ENCODE data around the gene DHRS12. TPM values are rescaled to one million over a fixed set of nuclear protein-coding genes. Genes with fewer than 3 reads are reported as not detected.

Gene DHRS12
- total RNA-seq, 4 donors from 2014 or later: 7.6 to 11.8 (median 10.3) TPM

DNA sequence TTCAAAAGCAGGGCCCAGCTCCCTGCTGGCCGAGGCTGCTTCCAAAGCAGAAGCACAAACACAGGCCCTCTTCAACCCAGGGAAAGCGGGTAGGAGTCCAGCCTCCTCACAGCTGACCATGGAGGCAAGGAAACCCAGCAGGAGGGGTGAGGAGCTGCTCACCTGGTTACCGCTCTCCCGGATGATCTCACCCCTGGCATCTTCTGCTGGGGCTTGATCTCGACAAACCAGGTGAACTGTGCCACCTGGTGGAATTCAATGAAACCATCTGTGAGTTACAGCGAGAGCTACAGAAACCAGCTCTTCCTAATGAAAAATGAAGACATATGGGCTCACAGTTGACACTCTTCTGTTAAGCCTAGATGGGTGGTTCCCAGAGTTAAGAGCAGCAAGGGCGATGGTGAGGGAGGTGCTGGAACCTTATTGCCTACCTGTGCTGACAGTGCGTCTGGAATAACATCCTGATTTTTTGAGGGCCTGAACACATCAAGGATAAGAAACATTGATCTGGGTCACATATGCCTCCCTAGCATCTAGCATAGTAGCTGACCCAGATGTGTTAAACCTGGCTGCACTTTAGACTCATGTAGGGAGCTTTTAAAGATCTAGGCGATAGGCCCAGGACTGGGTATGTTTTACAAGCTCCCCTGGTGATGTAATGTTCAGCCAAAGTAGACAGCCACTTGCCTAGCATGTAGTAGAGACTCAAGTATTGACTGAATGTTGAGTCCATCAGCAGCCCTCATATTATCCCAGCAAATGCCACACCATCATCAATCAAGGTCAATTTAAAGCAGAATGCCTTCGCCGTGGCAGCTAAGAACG, 6.1 kb downstream of the DHRS12 start:
- no peak for TF ChIP-seq POLR2A (IDR thresholded peaks at IDR 0.05)
- TF ChIP-seq, protein P1, sequence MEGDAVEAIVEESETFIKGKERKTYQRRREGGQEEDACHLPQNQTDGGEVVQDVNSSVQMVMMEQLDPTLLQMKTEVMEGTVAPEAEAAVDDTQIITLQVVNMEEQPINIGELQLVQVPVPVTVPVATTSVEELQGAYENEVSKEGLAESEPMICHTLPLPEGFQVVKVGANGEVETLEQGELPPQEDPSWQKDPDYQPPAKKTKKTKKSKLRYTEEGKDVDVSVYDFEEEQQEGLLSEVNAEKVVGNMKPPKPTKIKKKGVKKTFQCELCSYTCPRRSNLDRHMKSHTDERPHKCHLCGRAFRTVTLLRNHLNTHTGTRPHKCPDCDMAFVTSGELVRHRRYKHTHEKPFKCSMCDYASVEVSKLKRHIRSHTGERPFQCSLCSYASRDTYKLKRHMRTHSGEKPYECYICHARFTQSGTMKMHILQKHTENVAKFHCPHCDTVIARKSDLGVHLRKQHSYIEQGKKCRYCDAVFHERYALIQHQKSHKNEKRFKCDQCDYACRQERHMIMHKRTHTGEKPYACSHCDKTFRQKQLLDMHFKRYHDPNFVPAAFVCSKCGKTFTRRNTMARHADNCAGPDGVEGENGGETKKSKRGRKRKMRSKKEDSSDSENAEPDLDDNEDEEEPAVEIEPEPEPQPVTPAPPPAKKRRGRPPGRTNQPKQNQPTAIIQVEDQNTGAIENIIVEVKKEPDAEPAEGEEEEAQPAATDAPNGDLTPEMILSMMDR (IDR thresholded peaks at IDR 0.05): no peak
- intact Hi-C loops (cut with DNase I; ENCODE audit: low total_unique reads): loop anchor here (5.0 to 10.0 kb wide), 2 partner anchors 356 to 513 kb away; no protein-coding TSS in a partner anchor
- 62 to 67% methylated on average over 10 to 12 of the region's 12 CpGs for WGBS, 2 donors
- no peak overlapping the region for H3K4me3 ChIP-seq (ENCODE audit: low read depth, poor library complexity, severe bottlenecking)
- DNase-seq (ENCODE audit: low spot score in 2 of 2): no peak

GRCh38 chr13:51796546-51796945, 7.4 kb downstream of the DHRS12 start:
- no peak overlapping the region for H3K4me3 ChIP-seq (ENCODE audit: low read depth, poor library complexity, severe bottlenecking)
- TF ChIP-seq, protein P1 (IDR thresholded peaks at IDR 0.05): no peak
- TF ChIP-seq POLR2A (IDR thresholded peaks at IDR 0.05): no peak
- WGBS, 2 donors: 91 to 93% methylated on average over 7 of the region's 7 CpGs
- intact Hi-C loops (cut with DNase I; ENCODE audit: low total_unique reads): loop anchor here (5.0 to 10.0 kb wide), 2 partner anchors 354 to 512 kb away; no protein-coding TSS in a partner anchor
- no peak for DNase-seq (ENCODE audit: low spot score in 2 of 2)

- no peak for DNase-seq (ENCODE audit: low spot score in 2 of 2)
- H3K4me3 ChIP-seq (ENCODE audit: low read depth, poor library complexity, severe bottlenecking): no peak overlapping the region
- TF ChIP-seq, protein P1 (IDR thresholded peaks at IDR 0.05): no peak
- TF ChIP-seq POLR2A (IDR thresholded peaks at IDR 0.05): no peak
- 77 to 80% methylated on average over 2 of the region's 2 CpGs for WGBS, 2 donors
- intact Hi-C loops (cut with DNase I; ENCODE audit: low total_unique reads): loop anchor here (5.0 to 10.0 kb wide), 2 partner anchors 353 to 511 kb away; no protein-coding TSS in a partner anchor
These were observed 8.5 kb downstream of the DHRS12 start for GRCh38 chr13:51795419-51795818.

DNA sequence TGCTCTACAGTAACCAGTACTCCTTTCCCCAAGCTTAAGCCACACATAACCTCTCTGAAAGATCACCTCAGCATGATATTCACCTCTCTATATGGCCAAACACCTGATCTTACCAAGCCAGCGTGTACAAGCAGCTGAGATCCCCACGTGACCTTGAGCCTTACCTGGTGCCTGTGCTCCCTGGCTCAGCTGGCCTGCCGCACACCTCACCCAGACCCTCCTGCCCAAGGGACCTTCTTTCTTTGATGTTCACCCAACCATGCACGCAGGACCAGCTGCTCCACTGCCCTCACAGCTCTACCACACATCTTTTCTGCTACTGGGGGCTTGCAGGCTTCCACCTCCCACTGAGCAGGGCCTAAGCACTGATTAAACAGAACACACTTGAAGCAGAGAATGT, 9.0 kb downstream of the DHRS12 start:
- TF ChIP-seq, protein P1 (IDR thresholded peaks at IDR 0.05): no peak
- TF ChIP-seq POLR2A (IDR thresholded peaks at IDR 0.05): no peak
- WGBS, 2 donors: 76 to 91% methylated on average over 4 of the region's 4 CpGs

GRCh38 chr13:51793570-51794271, 10.2 kb downstream of the DHRS12 start:
- 73 to 75% methylated on average over 6 of the region's 6 CpGs for WGBS, 2 donors
- no peak overlapping the region for H3K4me3 ChIP-seq (ENCODE audit: low read depth, poor library complexity, severe bottlenecking)
- TF ChIP-seq, protein P1 (IDR thresholded peaks at IDR 0.05): no peak
- TF ChIP-seq POLR2A (IDR thresholded peaks at IDR 0.05): no peak
- intact Hi-C loops (cut with DNase I; ENCODE audit: low total_unique reads): loop anchor here (10.0 kb wide), 1 partner anchor 509 kb away; no protein-coding TSS in a partner anchor
- no peak for DNase-seq (ENCODE audit: low spot score in 2 of 2)

More for the DNA sequence above, 9.0 kb downstream of the DHRS12 start:
- intact Hi-C loops (cut with DNase I; ENCODE audit: low total_unique reads): loop anchor here (5.0 to 10.0 kb wide), 2 partner anchors 353 to 510 kb away; no protein-coding TSS in a partner anchor
- no peak overlapping the region for H3K4me3 ChIP-seq (ENCODE audit: low read depth, poor library complexity, severe bottlenecking)
- no peak for DNase-seq (ENCODE audit: low spot score in 2 of 2)

Data from lower leg skin (tissue), 4 donors.